Neutrophil (primary cell): ENCODE data around the gene TMEM203.
"Not testable (repeated sequence)": the region's sequence is repeated elsewhere in the genome, so short reads cannot be mapped to it uniquely, and the experiment has no call there.

Experiments
- H3K27ac ChIP-seq: fragments of 200-600 bp; sonication (generic); 2 replicates; pipeline ENCODE4 v1.5.1; 2016; ENCODE audit warnings: mild to moderate bottlenecking, moderate library complexity
- H3K27me3 ChIP-seq: fragments of 200-600 bp; sonication (generic); 2 replicates; pipeline ENCODE4 v1.6.0; 2016; ENCODE audit warnings: mild to moderate bottlenecking
- H3K36me3 ChIP-seq: fragments of 200-600 bp; sonication (generic); 2 replicates; pipeline ENCODE4 v1.5.1; 2017
- H3K4me1 ChIP-seq, 2 experiments: fragments of 200-600 bp in 1 of 2; sonication (generic) in 1 of 2; 1 replicate in 1 of 2; 2 replicates in 1 of 2; pipeline versions ENCODE4 v1.5.1 to v1.6.1; 2013 to 2016; ENCODE audit warnings: low read depth in 1 of 2, low read length in 1 of 2, mild to moderate bottlenecking in 1 of 2, moderate library complexity in 1 of 2; ENCODE audit not compliant: control insufficient read depth in 1 of 2, insufficient read depth in 1 of 2
- H3K4me3 ChIP-seq, 2 experiments: fragments of 200-600 bp in 1 of 2; sonication (generic) in 1 of 2; 1 replicate in 1 of 2; 2 replicates in 1 of 2; pipeline ENCODE4 v1.5.1; 2013 to 2016; ENCODE audit warnings: low read depth in 1 of 2, low read length in 1 of 2, mild to moderate bottlenecking in 1 of 2, moderate library complexity in 1 of 2
- H3K9me3 ChIP-seq: fragments of 200-600 bp; sonication (generic); 2 replicates; pipeline ENCODE4 v1.5.1; 2016
- CTCF ChIP-seq: fragments of 200-600 bp; sonication (generic); IDR thresholded peaks from 2 replicates; pipeline ENCODE4 v1.5.1; 2016; ENCODE audit warnings: antibody characterized with exemption

Gene TMEM203

GRCh38 chr9:137241490-137242268 is 36.2 kb upstream of the TMEM203 start:
- peaks cover 23% of the 10 kb centered on the region for H3K36me3 ChIP-seq
- no peak for TF ChIP-seq CTCF
- peak overlapping the region; percentile 96 for H3K27ac ChIP-seq
- H3K27me3 ChIP-seq = no peaks in the 10 kb centered on the region
- H3K4me1 ChIP-seq = peaks cover 60 to 63% of the 10 kb centered on the region in 2 experiments
- no peaks in the 10 kb centered on the region for H3K9me3 ChIP-seq
- peak overlapping the region; percentile 79 to 96 for H3K4me3 ChIP-seq

GRCh38 chr9:137240841-137241489 is 35.5 kb upstream of the TMEM203 start, which contains the start of gene TUBB4B:
Gene TUBB4B, plus strand, starts transcription at chr9:137241287. Its CDS starts 74 bp downstream, at chr9:137241361.
- peaks cover 23% of the 10 kb centered on the region for H3K36me3 ChIP-seq
- H3K4me1 ChIP-seq = peaks cover 67 to 70% of the 10 kb centered on the region in 2 experiments
- TF ChIP-seq CTCF = peak; percentile 40

GRCh38 chr9:137240318-137240840 is 34.9 kb upstream of the TMEM203 start:
- H3K4me1 ChIP-seq = peaks cover 70% of the 10 kb centered on the region in 2 experiments
- H3K27ac ChIP-seq = peak overlapping the region; percentile 96
- H3K27me3 ChIP-seq = peaks cover 7% of the 10 kb centered on the region
- no peaks in the 10 kb centered on the region for H3K9me3 ChIP-seq
- H3K4me3 ChIP-seq = peak overlapping the region; percentile 79 to 96
- TF ChIP-seq CTCF = no peak
- peaks cover 23% of the 10 kb centered on the region for H3K36me3 ChIP-seq

More at GRCh38 chr9:137240841-137241489, 35.5 kb upstream of the TMEM203 start, which contains the start of gene TUBB4B:
- Histone ChIP-seq H3K27me3 (peaks cover 1% of the 10 kb centered on the region), H3K27ac (peak within 1 kb of the TSS; percentile 96), H3K4me3 (peak within 1 kb of the TSS; percentile 79 to 96), H3K9me3 (no peaks in the 10 kb centered on the region)

GRCh38 chr9:137239541-137240200 is 34.2 kb upstream of the TMEM203 start:
- H3K27me3 ChIP-seq = peaks cover 14% of the 10 kb centered on the region
- peak overlapping the region; percentile 79 to 96 for H3K4me3 ChIP-seq
- peaks cover 70% of the 10 kb centered on the region in 2 experiments for H3K4me1 ChIP-seq
- H3K9me3 ChIP-seq = not testable (repeated sequence)
- peak overlapping the region; percentile 96 for H3K27ac ChIP-seq
- H3K36me3 ChIP-seq = peaks cover 23% of the 10 kb centered on the region

- H3K27me3 ChIP-seq = peaks cover 30% of the 10 kb centered on the region
- peaks cover 57% of the 10 kb centered on the region in 2 experiments for H3K4me1 ChIP-seq
- no peaks in the 10 kb centered on the region for H3K9me3 ChIP-seq
- peaks cover 14% of the 10 kb centered on the region for H3K36me3 ChIP-seq
- no peak overlapping the region for H3K27ac ChIP-seq
- H3K4me3 ChIP-seq = no peak overlapping the region
- no peak for TF ChIP-seq CTCF
Observed at GRCh38 chr9:137237759-137238726, 32.6 kb upstream of the TMEM203 start.
